Skin epidermis (tissue), 12 donors: ENCODE results near the gene SEC14L5.

Experiments
- H3K27ac ChIP-seq, 21 experiments: fragments of 200-600 bp; sonication (generic) in 11 of 21; one replicate each; pipeline ENCODE4 v1.5.0; 2020; ENCODE audit warnings: mild to moderate bottlenecking in 3 of 21, inconsistent platforms in 2 of 21, moderate library complexity in 2 of 21
- H3K4me3 ChIP-seq, 7 experiments: fragments of 200-600 bp; sonication (generic) in 2 of 7; one replicate each; pipeline ENCODE4 v1.5.0; 2020; ENCODE audit warnings: inconsistent platforms in 2 of 7, mild to moderate bottlenecking in 2 of 7, moderate library complexity in 1 of 7

The SEC14L5 gene

DNA sequence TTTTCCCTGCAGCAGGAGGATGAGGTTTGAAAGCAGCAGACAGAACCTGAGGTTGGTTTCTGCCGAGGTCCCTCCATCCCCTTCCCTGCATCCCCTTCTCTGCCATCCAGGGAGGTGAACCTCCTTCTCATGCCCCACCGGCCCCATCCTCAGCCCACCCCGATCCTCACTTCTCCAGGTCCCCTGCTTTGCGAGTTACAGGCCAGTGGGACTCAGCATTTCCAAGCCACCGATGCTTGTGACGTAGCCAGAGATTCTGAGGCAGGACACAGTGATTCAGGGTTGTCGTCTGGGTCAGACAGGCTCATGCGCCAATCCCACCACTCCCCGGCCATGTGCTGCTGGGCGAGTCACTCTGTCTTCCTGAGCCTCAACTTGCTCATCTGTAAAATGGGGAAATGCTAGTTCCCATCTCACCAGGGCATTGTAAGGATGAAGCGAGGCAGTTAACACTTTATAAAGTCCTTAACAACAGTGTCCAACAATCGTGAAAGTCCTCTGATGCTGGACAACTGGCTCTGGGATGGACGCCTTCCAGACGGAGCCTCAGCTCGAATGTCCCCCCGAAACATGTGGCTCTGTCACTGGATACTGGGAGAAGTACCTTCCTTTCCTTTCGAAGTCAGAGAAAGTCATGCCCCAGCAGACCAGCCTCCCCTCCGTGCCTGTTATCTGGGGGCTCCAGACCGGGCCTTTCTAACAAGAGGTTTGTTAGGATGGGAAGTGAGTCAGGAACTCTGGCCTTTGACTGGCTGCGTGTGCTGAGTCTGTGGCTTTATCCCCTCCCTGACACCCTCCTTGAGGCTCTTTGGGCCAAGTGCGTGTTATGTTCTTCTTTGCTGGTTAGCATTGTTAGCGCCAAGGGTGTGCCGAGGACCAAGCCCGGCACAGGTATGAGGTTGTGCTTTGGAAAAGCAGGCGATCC, 21.9 kb downstream of the SEC14L5 start:
- no peak overlapping the region for H3K27ac ChIP-seq
- H3K4me3 ChIP-seq = no peak overlapping the region

DNA sequence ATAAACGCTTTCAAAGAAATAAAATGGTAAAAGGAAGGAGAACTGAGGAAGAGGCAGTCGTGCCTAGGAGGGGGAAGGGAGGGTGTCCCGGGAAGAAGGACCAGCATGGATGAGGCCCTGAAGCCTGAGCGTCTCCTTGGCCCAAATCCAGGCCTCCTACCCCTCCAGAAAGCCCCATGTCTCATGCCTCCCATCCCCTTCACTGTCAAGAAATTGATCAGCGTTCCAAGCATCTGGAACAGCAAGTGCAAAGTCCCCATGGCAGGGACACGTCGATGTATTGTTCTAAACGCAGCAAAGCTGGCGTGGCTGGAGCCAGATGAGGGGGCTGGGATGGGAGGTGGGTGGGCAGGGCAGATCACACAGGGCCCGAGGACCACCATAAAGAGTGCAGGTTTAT, 22.6 kb downstream of the SEC14L5 start:
- Histone ChIP-seq H3K27ac (no peak overlapping the region), H3K4me3 (no peak overlapping the region)

DNA sequence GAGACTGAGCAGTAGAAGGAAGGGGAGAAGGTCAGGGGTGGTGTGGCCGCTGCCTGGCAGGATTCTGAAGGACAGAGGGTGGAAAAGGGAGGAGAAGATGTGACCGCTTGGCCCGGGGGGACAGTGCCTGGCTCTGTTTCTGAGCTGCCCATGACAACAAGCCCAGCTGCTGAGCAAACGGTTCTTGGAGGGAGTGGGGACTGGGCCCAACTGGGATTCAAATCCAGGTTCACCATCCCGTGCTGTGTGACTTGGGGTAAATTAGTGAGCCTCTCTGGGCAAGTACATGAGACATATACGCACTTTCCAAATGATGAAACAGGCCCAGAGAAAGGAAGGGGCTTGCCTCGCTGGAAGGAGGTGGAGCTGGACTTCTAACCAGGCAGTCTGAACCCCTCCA, 23.3 kb downstream of the SEC14L5 start:
- no peak overlapping the region for H3K4me3 ChIP-seq
- H3K27ac ChIP-seq = no peak overlapping the region

DNA sequence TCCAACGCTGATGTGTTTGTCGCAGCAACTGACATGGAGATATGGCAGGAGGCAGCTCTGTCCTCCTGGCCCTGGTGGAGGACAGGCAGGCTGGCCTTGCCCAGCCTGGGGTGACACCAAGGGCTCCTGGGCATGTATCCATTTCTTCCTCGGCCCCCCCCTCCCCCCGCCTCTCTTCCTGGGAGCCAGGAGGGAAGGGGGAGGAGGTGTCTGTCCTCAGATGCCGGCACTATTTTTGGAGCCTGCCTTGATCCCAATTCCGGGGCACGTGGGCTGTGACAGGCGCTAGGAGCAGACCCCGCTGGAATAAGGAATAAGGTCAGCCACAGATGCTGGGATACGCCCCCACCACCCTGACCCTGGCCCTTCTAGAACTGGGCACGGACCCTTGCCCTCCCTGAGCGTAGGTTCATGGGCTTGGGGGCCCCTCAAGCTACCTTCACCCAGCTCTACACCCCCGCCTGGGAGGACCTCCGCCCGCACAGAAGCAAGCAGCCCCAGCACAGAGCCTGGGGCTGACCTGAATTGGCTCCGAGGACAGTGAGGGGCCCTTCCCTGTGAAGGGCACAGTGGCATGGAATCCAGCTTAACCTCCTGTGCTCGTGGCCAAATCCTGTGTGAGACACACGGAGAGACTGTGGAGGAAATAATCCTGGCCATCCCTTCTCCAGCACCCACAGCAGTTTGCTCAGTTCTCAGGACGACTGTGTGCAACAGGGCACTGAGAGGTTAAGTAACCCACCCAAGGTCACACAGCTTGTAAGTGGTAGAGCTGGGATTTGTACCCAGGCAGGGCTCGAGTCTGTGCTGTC, 24.1 kb downstream of the SEC14L5 start:
- H3K4me3 ChIP-seq = no peak overlapping the region
- no peak overlapping the region for H3K27ac ChIP-seq

DNA sequence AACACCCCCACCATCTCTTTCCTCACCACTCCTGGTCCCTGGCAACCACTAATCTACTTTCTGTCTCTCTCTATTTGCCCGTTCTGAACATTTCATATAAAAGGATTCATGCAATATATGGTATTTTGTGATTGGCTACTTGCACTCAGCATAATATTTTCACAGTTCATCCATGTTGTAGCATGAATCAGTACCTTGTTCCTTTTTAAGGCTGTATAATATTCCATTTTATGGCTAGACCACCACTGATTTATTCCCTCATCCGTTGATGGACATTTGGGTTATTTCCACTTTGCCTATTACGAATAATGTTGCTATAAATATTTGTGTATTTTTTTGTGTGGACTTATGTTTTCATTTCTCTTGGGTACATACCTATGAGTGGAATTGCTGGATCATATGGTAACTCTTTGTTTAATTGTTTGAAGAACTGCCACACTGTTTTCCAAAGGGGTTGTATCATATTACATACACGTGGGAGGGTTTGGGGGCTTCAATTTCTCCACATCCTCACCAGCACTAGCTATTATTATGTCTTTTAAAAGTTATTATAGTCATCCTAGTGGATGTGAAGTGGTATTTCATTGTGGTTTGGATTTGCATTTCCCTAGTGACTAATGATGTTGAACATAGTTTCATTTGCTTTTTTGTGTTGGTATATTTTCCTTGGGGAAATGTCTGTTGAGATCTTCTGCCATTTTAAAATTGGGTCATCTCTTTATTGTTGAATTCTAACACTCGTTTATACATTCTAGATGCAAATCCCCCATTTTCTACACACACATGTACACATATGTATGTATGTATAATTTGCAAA, 26.3 kb downstream of the SEC14L5 start:
- Histone ChIP-seq H3K4me3 (no peak overlapping the region), H3K27ac (no peak overlapping the region)

DNA sequence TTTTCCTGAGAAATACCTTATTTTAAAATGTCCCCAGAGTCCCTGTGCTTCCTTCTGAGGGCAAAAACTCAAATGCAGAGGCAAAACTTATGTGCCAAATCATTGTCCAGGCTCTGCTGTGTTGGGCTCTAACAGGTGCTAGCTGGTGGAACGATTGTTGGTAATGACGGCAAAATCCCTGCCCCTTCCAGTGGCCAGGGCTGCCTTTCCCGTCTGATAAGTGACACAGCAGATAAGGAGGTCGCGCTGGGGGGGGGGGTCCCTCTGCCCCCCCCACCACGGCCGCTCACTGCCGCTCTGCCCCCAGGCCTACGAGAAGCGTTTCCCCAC, 29.1 kb downstream of the SEC14L5 start:
- Histone ChIP-seq H3K27ac (no peak overlapping the region), H3K4me3 (no peak overlapping the region)

DNA sequence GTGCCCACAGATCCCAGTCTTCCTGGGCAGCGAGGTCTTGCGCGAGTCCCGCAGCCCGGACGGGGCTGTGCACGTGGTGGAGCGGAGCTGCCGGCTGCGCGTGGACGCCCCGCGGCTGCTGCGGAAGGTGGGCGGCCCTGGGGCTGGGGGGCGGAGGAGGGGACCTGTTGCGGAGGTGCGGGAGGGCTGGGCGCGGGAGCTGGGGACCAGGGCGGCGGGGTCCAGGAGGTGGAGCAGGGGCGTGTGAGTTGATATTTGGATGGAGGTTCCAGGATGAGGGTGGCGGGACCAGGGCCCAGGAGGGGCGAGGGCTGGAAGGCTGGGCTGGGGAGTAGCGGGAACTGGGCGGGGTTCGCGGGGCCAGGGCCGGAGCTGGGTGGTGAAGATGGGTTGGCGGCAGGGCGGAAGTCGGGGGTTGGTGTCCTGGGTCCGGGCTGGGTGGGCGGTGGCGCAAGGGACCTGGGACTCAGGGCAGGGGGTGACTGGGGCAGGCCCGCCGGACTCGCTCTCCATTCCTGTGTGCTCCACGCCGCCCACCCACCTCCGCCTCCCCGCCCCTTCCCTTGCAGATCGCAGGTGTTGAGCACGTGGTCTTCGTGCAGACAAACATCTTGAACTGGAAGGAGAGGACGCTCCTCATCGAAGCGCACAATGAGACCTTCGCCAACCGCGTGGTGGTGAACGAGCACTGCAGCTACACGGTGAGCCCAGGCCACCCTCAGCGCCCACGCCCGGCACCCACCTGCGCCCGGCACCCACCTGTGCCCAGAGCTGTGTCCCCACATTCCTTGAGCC, 29.6 kb downstream of the SEC14L5 start:
- Histone ChIP-seq H3K4me3 (no peak overlapping the region), H3K27ac (no peak overlapping the region)

DNA sequence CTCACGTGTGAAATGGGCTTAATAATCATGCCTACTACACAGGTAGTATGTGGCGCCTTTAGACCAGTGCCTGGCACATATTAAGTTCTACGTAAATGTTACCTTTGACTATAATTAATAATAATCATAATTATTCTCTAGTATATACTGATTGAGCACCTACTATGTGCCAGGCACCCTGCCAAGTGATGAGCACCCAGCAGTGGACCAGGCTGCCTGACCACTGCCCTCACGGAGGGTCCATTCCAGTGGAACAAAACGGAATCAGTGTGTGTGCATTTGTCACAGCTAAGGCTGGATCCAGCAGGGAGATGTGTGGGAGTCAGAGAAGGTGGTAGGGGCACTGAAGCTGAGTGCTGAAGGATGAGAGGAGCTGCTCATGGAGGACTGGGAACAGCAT, 30.5 kb downstream of the SEC14L5 start:
- Histone ChIP-seq H3K4me3 (no peak overlapping the region), H3K27ac (no peak overlapping the region)

DNA sequence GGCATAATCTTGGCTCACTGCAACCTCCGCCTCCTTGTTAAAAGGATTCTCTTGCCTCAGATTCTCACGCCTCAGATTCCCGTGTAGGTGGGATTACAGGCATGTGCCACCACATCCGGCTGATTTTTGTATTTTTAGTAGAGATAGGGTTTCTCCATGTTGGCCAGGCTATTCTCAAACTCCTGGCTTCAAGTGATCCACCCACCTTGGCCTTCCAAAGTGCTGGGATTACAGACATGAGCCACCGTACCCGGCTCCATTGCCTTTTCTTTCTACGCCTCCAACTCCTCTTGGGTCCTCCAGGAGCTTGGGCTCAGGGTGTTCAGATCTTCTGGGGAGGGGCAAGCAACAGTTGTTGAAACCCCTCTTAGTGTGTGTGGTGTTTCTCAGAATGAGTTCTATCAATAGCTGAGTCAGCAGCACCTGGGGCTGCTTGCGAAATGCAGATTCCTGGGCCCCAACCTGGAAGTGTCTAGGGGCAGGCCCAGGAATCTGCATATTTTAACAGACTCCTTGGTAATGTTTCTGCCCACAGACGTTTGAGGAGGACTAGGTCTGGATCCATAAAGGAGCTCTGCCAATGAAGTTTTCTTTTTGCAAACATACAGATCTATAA, 31.4 kb downstream of the SEC14L5 start:
- no peak overlapping the region for H3K27ac ChIP-seq
- H3K4me3 ChIP-seq = no peak overlapping the region

DNA sequence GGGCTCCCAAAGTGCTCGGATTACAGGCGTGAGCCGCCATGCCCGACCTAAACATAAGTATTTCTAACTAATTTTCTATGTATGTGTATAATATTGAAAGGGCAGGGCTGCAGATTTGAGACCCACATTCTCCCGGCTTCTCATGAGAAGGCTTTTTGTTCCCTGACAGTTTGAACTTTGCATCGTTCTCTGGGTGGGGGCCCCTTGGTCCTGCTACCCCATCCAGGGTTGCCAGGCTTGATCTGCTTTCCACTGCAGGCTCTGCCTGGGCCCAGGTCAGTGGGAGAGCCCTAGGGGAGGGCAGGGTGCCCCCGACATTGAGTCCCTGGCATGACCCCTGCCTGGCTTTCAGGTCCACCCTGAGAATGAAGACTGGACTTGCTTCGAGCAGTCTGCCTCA, 32.3 kb downstream of the SEC14L5 start:
- H3K27ac ChIP-seq = no peak overlapping the region

DNA sequence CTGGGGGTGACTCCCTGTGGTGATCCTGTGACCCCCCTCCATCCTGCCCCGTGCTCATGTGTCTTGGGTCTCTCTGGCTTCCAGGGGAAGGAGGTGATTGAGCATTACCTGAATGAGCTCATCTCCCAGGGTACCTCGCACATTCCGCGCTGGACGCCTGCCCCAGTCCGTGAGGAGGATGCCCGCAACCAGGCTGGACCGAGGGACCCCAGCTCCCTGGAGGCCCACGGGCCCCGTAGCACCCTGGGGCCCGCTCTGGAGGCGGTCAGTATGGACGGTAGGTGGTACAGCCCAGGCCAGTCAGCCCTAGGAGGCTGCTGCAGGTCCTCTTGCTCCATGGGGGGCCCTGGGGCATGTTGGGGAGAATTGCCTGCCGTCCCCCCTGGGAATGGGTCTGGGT, 33.6 kb downstream of the SEC14L5 start:
- Histone ChIP-seq H3K4me3 (no peak overlapping the region), H3K27ac (no peak overlapping the region)

More for the DNA sequence above, 32.3 kb downstream of the SEC14L5 start:
- H3K4me3 ChIP-seq = no peak overlapping the region

DNA sequence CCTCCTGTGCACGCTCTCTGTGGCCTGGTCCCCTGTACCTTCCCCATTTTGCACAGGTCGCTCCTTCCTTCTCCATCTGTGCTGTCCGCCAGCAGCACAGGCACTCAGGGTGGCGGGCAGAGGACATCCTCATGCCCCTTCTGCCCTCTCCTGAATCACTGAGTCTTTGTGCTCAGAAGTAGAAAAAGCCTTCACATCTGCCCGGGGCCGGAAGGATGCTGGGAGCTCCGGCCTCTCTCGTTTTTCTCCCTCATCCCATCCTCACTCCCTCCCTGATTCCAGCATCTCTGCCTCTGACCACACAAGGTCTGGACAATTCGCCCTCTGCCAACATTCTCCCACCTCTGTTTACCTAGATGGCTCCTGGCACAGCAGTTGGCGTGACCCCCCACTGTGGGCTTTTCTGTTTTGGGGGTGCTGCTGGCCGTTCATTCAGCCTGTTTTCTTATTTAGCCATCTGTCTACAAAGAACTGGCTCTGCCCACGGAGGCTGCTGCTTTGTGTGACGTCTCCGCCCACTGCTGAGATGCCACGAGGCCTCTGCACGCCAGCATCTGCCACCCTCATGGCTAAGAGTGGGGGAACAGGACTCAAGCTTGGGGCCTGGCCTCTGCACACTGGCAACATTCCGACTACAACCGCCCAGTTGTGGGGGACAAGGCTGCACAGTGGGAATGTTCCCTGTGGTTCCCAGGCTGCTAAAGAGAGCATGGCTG, 36.7 kb downstream of the SEC14L5 start:
- H3K4me3 ChIP-seq = no peak overlapping the region

DNA sequence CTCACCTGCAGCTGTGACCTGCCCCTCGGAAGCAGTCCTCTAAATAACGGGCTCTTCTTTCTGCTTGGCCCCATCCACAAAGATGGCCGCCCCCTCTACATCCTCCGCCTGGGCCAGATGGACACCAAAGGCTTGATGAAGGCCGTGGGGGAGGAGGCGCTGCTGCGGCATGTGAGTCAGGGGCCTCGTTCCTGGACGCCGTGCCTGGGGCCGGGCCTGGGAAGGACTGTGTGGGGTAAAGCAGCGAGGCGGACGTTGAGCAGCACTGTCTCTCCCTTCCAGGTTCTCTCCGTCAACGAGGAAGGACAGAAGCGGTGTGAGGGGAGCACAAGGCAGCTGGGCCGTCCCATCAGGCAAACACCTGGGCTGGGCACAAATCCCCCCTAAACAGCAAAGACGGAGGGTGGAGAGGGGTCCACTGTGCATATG, 42.5 kb downstream of the SEC14L5 start:
- no peak overlapping the region for H3K27ac ChIP-seq
- no peak overlapping the region for H3K4me3 ChIP-seq

More for the DNA sequence above, 36.7 kb downstream of the SEC14L5 start:
- no peak overlapping the region for H3K27ac ChIP-seq

DNA sequence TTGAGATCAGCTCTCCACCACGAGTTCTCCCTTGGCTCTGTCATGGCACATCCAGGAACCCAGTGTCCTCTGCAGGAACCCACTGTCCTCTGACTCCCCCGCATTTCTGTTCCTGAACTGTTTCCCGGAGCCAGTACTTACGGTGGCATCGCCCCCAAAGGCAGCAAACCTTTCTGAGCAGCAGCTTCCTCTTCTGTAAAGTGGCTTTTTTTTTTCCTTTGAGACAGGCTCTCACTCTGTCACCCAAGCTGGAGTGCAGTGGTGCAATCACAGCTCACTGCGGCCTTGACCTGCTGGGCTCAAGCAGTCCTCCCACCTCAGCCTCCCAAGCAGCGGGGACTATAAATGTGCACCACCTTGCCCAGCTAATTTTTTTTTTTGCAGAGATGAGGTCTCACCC, 43.4 kb downstream of the SEC14L5 start:
- H3K27ac ChIP-seq = no peak overlapping the region

DNA sequence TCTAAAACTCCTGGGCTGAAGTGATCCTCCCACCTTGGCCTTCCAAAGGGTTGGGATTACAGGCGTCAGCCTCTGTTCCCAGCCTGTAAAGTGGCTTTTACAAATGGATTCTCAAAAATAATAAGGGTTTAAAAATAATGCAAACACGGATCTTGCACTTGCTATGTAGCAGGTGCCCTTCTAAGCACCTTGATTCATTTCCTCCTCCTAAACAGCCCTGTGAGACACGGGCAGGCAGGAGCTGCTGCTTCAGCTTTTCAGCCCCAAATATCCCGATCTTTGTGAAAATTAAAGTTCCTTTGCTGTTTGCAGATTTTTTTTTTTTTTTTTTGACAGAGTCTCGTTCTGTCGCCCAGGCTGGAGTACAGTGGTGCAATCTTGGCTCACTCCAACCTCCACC, 43.9 kb downstream of the SEC14L5 start:
- no peak overlapping the region for H3K4me3 ChIP-seq
- H3K27ac ChIP-seq = no peak overlapping the region

More for the DNA sequence above, 43.4 kb downstream of the SEC14L5 start:
- no peak overlapping the region for H3K4me3 ChIP-seq

DNA sequence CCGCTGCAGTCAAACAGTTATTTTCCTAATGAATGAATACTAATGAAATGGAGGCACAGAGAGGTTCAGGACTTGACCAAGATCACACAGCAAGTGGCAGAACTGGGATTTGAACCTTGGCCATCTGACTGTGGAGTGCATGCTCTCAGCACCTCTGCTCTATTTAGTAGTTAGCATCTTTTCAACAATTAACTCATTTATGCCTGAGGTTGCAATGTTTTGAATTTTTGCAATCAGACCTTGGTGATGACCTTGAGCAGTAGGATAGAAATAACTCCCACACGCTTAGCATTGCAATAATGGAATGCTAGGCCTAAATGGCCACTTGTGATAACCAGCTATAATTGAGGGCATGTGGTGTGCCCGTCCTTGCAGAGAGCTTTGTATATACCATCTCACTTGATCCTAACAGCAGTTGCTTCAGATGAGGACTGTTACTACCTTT, 44.6 kb downstream of the SEC14L5 start:
- no peak overlapping the region for H3K27ac ChIP-seq
- no peak overlapping the region for H3K4me3 ChIP-seq

DNA sequence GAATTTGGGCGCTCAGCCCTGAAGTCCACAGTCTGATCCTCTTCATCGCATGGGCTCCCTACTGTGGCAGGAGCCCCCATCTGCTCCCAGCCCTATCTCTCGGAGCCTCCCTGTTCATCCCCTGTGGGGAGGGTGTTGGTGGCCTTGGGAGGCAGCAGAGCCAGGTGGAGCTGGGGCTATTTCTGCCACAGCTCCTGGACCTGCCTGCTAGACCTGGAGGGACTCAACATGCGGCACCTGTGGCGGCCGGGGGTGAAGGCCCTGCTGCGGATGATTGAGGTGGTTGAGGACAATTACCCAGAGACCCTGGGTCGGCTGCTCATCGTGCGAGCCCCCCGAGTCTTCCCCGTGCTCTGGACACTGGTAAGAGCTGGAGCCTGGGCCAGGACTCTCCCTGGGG, 45.1 kb downstream of the SEC14L5 start:
- no peak overlapping the region for H3K4me3 ChIP-seq
- H3K27ac ChIP-seq = no peak overlapping the region

DNA sequence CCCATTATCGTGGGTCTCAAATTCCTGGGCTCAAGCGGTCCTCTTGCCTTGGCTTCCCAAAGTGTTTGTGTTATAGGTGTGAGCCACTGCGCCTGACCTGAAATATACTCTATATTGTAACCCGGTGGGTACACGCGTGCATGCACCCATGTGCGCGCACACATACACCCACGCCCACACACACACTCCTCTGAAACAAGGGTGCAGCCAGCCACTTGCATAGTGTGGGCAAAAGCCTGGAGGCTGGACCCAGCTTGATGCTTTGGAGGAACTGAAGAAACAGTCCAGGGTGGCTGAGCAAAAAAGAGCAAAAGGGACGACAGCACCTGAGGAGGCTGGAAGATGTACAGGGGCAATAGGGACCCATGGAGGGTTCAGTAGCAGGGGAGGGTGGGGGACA, 45.7 kb downstream of the SEC14L5 start:
- Histone ChIP-seq H3K4me3 (no peak overlapping the region), H3K27ac (no peak overlapping the region)
